PFSK-1 (cell line): ENCODE results near the gene APAF1.

Source experiments
- POLR2AphosphoS5 ChIP-seq: IDR thresholded peaks from 2 replicates; pipeline ENCODE4 v1.6.1; 2012; ENCODE audit warnings: low read depth, mild to moderate bottlenecking, control low read depth, low read length, moderate library complexity
- REST ChIP-seq, 2 experiments: IDR thresholded peaks; 2 replicates each; pipeline versions ENCODE4 v1.6.1 to v1.8.0; 2011 to 2012; ENCODE audit warnings: low read depth in 2 of 2, low read length in 2 of 2, control low read depth in 1 of 2, inconsistent platforms in 1 of 2, mild to moderate bottlenecking in 1 of 2, moderate library complexity in 1 of 2; ENCODE audit not compliant: insufficient read depth in 1 of 2
- SIN3A ChIP-seq: IDR thresholded peaks from 2 replicates; pipeline ENCODE4 v1.6.1; 2012; ENCODE audit warnings: mild to moderate bottlenecking, low read length, moderate library complexity, borderline replicate concordance; ENCODE audit not compliant: insufficient read depth

- TF ChIP-seq REST (IDR thresholded peaks at IDR 0.05; ENCODE audit: insufficient read depth in 1 of 2, low read depth in 2 of 2, low read length in 2 of 2) (no peak; a peak in 1 of 4 replicates), POLR2AphosphoS5 (no peak), SIN3A (no peak)
Measured at GRCh38 chr12:98754095-98754494, 109.0 kb downstream of the APAF1 start.
